ENCODE data around the gene ME1.

The ME1 gene

GRCh38 chr6:83307849-83308248 lies 123.0 kb downstream of the ME1 start:
- peaks cover 0 to 2% of the 10 kb centered on the region in 2 donors for H3K4me1 ChIP-seq (ENCODE audit: control insufficient read depth in 2 of 2, insufficient read depth in 1 of 2, low read depth in 1 of 2, low read length in 2 of 2)
- no peak overlapping the region for H3K18ac ChIP-seq (ENCODE audit: low read length)
- no peak overlapping the region for H2BK5ac ChIP-seq (ENCODE audit: low read length)
- no peak overlapping the region for H3K9ac ChIP-seq (ENCODE audit: low read depth, low read length, poor library complexity)
- no peak overlapping the region for H2BK15ac ChIP-seq (ENCODE audit: low read length)
- no peak overlapping the region for H2BK12ac ChIP-seq (ENCODE audit: low read length)
- no peak overlapping the region for H2AK5ac ChIP-seq (ENCODE audit: low read depth, low read length)
- no CpG with 5 or more reads among the region's 1 CpG for WGBS, 2 donors (ENCODE audit: extremely low coverage in 2 of 2, insufficient read length in 2 of 2, insufficient replicate concordance in 1 of 2)
- H3K4me2 ChIP-seq (ENCODE audit: insufficient read depth, low read length, poor library complexity, severe bottlenecking): no peak overlapping the region
- no peak overlapping the region for H4K8ac ChIP-seq (ENCODE audit: low read depth, low read length)
- no peak overlapping the region for H2BK120ac ChIP-seq (ENCODE audit: low read depth, low read length)
- no peaks in the 10 kb centered on the region for H3K36me3 ChIP-seq (replicated peaks in 1 of 2; ENCODE audit: control insufficient read depth in 2 of 2, insufficient read depth in 2 of 2, low read length in 2 of 2)
- H3K4ac ChIP-seq (ENCODE audit: low read length): no peak overlapping the region
- no peaks in the 10 kb centered on the region for H3K79me1 ChIP-seq (ENCODE audit: low read depth, low read length)
- H3K23ac ChIP-seq (ENCODE audit: low read depth, low read length, poor library complexity): no peak overlapping the region
- H3K9me3 ChIP-seq (replicated peaks in 1 of 2; ENCODE audit: control insufficient read depth in 2 of 2, insufficient read depth in 1 of 2, low read depth in 1 of 2, low read length in 2 of 2): no peaks in the 10 kb centered on the region
- H2AFZ ChIP-seq (ENCODE audit: low read length): no peak overlapping the region
- H3K14ac ChIP-seq (ENCODE audit: low read length): no peak overlapping the region
- peaks cover 0 to 3% (median 0%) of the 10 kb centered on the region in 3 experiments for H3K27me3 ChIP-seq (ENCODE audit: control insufficient read depth in 3 of 3, insufficient read depth in 3 of 3, low read depth in 1 of 3, low read length in 3 of 3)
- H3K27ac ChIP-seq (replicated peaks; ENCODE audit: low read length): no peak overlapping the region
- DNase-seq (ENCODE audit: low spot score): no peak
- no peak overlapping the region for H4K91ac ChIP-seq (ENCODE audit: low read depth, low read length, poor library complexity)
- H3K4me3 ChIP-seq (ENCODE audit: low read length in 2 of 2): no peak overlapping the region

- Histone ChIP-seq H3K9me3 (replicated peaks in 1 of 2; ENCODE audit: control insufficient read depth in 2 of 2, insufficient read depth in 1 of 2, low read depth in 1 of 2, low read length in 2 of 2) (no peaks in the 10 kb centered on the region), H2BK12ac (ENCODE audit: low read length) (no peak overlapping the region), H4K8ac (ENCODE audit: low read depth, low read length) (no peak overlapping the region), H2BK5ac (ENCODE audit: low read length) (no peak overlapping the region), H3K4me1 (ENCODE audit: control insufficient read depth in 2 of 2, insufficient read depth in 1 of 2, low read depth in 1 of 2, low read length in 2 of 2) (no peaks in the 10 kb centered on the region), H3K23ac (ENCODE audit: low read depth, low read length, poor library complexity) (no peak overlapping the region), H2AFZ (ENCODE audit: low read length) (no peak overlapping the region), H3K27ac (replicated peaks; ENCODE audit: low read length) (no peak overlapping the region), H3K27me3 (ENCODE audit: control insufficient read depth in 3 of 3, insufficient read depth in 3 of 3, low read depth in 1 of 3, low read length in 3 of 3) (no peaks in the 10 kb centered on the region), H3K18ac (ENCODE audit: low read length) (no peak overlapping the region), H2AK5ac (ENCODE audit: low read depth, low read length) (no peak overlapping the region), H3K4ac (ENCODE audit: low read length) (no peak overlapping the region), H2BK120ac (ENCODE audit: low read depth, low read length) (no peak overlapping the region), H3K14ac (ENCODE audit: low read length) (no peak overlapping the region), H3K9ac (ENCODE audit: low read depth, low read length, poor library complexity) (no peak overlapping the region), H4K91ac (ENCODE audit: low read depth, low read length, poor library complexity) (no peak overlapping the region), H3K4me3 (ENCODE audit: low read length in 2 of 2) (no peak overlapping the region), H3K4me2 (ENCODE audit: insufficient read depth, low read length, poor library complexity, severe bottlenecking) (no peak overlapping the region), H3K36me3 (replicated peaks in 1 of 2; ENCODE audit: control insufficient read depth in 2 of 2, insufficient read depth in 2 of 2, low read length in 2 of 2) (no peaks in the 10 kb centered on the region), H3K79me1 (ENCODE audit: low read depth, low read length) (no peaks in the 10 kb centered on the region), H2BK15ac (ENCODE audit: low read length) (no peak overlapping the region)
- DNase-seq (ENCODE audit: low spot score): no peak
- WGBS, 2 donors (ENCODE audit: extremely low coverage in 2 of 2, insufficient read length in 2 of 2, insufficient replicate concordance in 1 of 2): no CpG with 5 or more reads among the region's 1 CpG
These were observed 127.4 kb downstream of the ME1 start for GRCh38 chr6:83303426-83303825.

DNA sequence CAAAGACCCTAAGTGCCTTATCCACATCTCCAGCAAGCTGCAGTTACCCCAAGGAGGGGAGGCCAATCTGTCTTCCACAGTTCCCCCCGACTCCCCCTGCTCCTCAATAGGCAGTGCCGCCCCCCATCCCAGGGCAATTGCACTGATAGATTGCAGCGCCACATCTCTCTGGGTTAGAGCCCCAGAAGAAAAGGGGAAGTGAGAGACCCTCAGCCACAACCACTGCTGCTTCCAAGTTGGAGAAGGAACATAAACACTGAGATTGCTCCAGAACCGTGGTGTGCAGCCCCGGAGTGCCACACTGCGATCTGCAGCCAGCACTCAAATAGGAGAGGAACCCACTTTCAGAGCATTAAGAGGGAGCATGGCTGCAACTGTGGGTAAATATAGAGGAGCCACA lies 136.2 kb downstream of the ME1 start:
- Histone ChIP-seq H2BK120ac (ENCODE audit: low read depth, low read length) (no peak overlapping the region), H3K4me2 (ENCODE audit: insufficient read depth, low read length, poor library complexity, severe bottlenecking) (no peak overlapping the region), H3K27ac (replicated peaks; ENCODE audit: low read length) (no peak overlapping the region), H4K91ac (ENCODE audit: low read depth, low read length, poor library complexity) (no peak overlapping the region), H3K9ac (ENCODE audit: low read depth, low read length, poor library complexity) (no peak overlapping the region), H2BK12ac (ENCODE audit: low read length) (no peak overlapping the region), H3K14ac (ENCODE audit: low read length) (peak overlapping the region; percentile 31), H3K9me3 (replicated peaks in 1 of 2; ENCODE audit: control insufficient read depth in 2 of 2, insufficient read depth in 1 of 2, low read depth in 1 of 2, low read length in 2 of 2) (no peaks in the 10 kb centered on the region), H3K27me3 (ENCODE audit: control insufficient read depth in 3 of 3, insufficient read depth in 3 of 3, low read depth in 1 of 3, low read length in 3 of 3) (no peaks in the 10 kb centered on the region), H3K18ac (ENCODE audit: low read length) (peak overlapping the region; percentile 64), H3K4me3 (ENCODE audit: low read length in 2 of 2) (no peak overlapping the region), H2AK5ac (ENCODE audit: low read depth, low read length) (no peak overlapping the region), H4K8ac (ENCODE audit: low read depth, low read length) (no peak overlapping the region), H3K4me1 (ENCODE audit: control insufficient read depth in 2 of 2, insufficient read depth in 1 of 2, low read depth in 1 of 2, low read length in 2 of 2) (no peaks in the 10 kb centered on the region), H2BK5ac (ENCODE audit: low read length) (no peak overlapping the region), H3K23ac (ENCODE audit: low read depth, low read length, poor library complexity) (no peak overlapping the region), H2BK15ac (ENCODE audit: low read length) (no peak overlapping the region), H3K79me1 (ENCODE audit: low read depth, low read length) (peaks cover 2% of the 10 kb centered on the region), H3K36me3 (replicated peaks in 1 of 2; ENCODE audit: control insufficient read depth in 2 of 2, insufficient read depth in 2 of 2, low read length in 2 of 2) (no peaks in the 10 kb centered on the region), H3K4ac (ENCODE audit: low read length) (no peak overlapping the region), H2AFZ (ENCODE audit: low read length) (no peak overlapping the region)
- no peak for DNase-seq (ENCODE audit: low spot score)
- WGBS, 2 donors (ENCODE audit: extremely low coverage in 2 of 2, insufficient read length in 2 of 2, insufficient replicate concordance in 1 of 2): no CpG with 5 or more reads among the region's 6 CpGs

DNA sequence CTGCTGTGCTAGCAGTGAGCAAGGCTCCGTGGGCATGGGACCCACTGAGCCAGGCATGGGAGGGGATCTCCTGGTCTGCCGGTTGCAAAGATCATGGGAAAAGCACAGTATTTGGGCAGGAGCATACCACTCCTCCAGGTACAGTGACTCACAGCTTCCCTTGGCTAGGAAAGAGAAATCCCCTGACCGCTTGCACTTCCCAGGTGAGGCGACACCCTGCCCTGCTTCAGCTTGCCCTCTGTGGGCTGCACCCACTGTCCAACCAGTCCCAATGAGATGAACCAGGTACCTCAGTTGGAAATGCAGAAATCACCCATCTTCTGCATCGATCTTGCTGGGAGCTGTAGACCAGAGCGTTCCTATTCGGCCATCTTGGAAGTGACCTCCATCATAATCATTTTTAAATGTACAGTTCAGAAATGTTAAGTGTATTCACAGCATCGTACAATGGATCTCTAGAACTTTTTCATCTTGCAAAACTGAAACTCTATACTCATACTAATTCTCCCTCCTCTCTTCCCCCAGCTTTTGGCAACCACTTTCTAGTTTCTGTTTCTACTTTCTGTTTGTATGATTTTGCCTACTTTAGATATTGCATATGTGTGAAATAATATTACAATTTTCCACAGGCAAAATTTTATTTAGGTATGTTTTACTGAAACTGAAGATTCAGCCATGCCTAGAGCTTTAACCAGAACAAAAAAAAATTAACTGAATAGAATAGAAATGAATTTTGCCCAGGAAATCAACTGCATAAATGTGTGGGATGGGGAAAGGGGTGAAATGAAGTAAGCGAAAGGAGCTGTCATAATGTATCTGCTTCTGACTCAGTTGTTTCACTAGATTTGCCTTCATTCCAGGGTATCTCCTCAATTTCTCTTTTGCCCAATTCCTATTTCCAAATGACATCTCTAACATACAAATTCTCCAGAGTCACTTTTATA lies 137.7 kb downstream of the ME1 start:
- H3K36me3 ChIP-seq (replicated peaks in 1 of 2; ENCODE audit: control insufficient read depth in 2 of 2, insufficient read depth in 2 of 2, low read length in 2 of 2): no peaks in the 10 kb centered on the region
- no peak overlapping the region for H3K4ac ChIP-seq (ENCODE audit: low read length)
- no peak overlapping the region for H3K4me2 ChIP-seq (ENCODE audit: insufficient read depth, low read length, poor library complexity, severe bottlenecking)
- H3K27me3 ChIP-seq (ENCODE audit: control insufficient read depth in 3 of 3, insufficient read depth in 3 of 3, low read depth in 1 of 3, low read length in 3 of 3): no peaks in the 10 kb centered on the region
- no peak overlapping the region for H3K18ac ChIP-seq (ENCODE audit: low read length)
- no peak overlapping the region for H3K23ac ChIP-seq (ENCODE audit: low read depth, low read length, poor library complexity)
- no peak overlapping the region for H4K8ac ChIP-seq (ENCODE audit: low read depth, low read length)
- no peak overlapping the region for H3K4me3 ChIP-seq (ENCODE audit: low read length in 2 of 2)
- DNase-seq (ENCODE audit: low spot score): no peak
- H2BK12ac ChIP-seq (ENCODE audit: low read length): no peak overlapping the region
- no peak overlapping the region for H2BK15ac ChIP-seq (ENCODE audit: low read length)
- H2BK5ac ChIP-seq (ENCODE audit: low read length): no peak overlapping the region
- no peaks in the 10 kb centered on the region for H3K4me1 ChIP-seq (ENCODE audit: control insufficient read depth in 2 of 2, insufficient read depth in 1 of 2, low read depth in 1 of 2, low read length in 2 of 2)
- no peak overlapping the region for H3K9ac ChIP-seq (ENCODE audit: low read depth, low read length, poor library complexity)
- no peak overlapping the region for H2AK5ac ChIP-seq (ENCODE audit: low read depth, low read length)
- peaks cover 2% of the 10 kb centered on the region for H3K79me1 ChIP-seq (ENCODE audit: low read depth, low read length)
- no peak overlapping the region for H2AFZ ChIP-seq (ENCODE audit: low read length)
- no peak overlapping the region for H3K14ac ChIP-seq (ENCODE audit: low read length)
- H3K9me3 ChIP-seq (replicated peaks in 1 of 2; ENCODE audit: control insufficient read depth in 2 of 2, insufficient read depth in 1 of 2, low read depth in 1 of 2, low read length in 2 of 2): no peaks in the 10 kb centered on the region
- H3K27ac ChIP-seq (replicated peaks; ENCODE audit: low read length): no peak overlapping the region
- no peak overlapping the region for H4K91ac ChIP-seq (ENCODE audit: low read depth, low read length, poor library complexity)
- WGBS, 2 donors (ENCODE audit: extremely low coverage in 2 of 2, insufficient read length in 2 of 2, insufficient replicate concordance in 1 of 2): no CpG with 5 or more reads among the region's 9 CpGs
- H2BK120ac ChIP-seq (ENCODE audit: low read depth, low read length): no peak overlapping the region

Data from neuronal stem cell (in vitro differentiated cells).